ENCODE results near the gene TES.

GRCh38 chr7:116269466-116269865 lies 59.1 kb downstream of the TES start:
- TF ChIP-seq NCOA4 (IDR thresholded peaks at IDR 0.05; ENCODE audit: partially characterized antibody): no peak
- TF ChIP-seq STAT6 (CRISPR knock-in tag; IDR thresholded peaks at IDR 0.05): no peak
- TF ChIP-seq ZNF449 (CRISPR knock-in tag; IDR thresholded peaks at IDR 0.05): no peak
- no peak for TF ChIP-seq ZNF124 (CRISPR knock-in tag; IDR thresholded peaks at IDR 0.05)
- TF ChIP-seq RERE (CRISPR knock-in tag; IDR thresholded peaks at IDR 0.05; ENCODE audit: borderline replicate concordance): no peak
- TF ChIP-seq ZNF239 (CRISPR knock-in tag; IDR thresholded peaks at IDR 0.05): no peak
- no peak for TF ChIP-seq CCAR2 (IDR thresholded peaks at IDR 0.05; ENCODE audit: low read depth, low read length)
- no peak for TF ChIP-seq E2F8 (IDR thresholded peaks at IDR 0.05; ENCODE audit: low read depth, partially characterized antibody)

Measured in K562 (cell line).